Medulla oblongata (tissue), 1 donor: ENCODE data around the gene BABAM2.

ENCODE experiments used
- DNase-seq: peaks from one replicate; pipeline ENCODE4 v3.0.0-alpha.2; 2015; ENCODE audit errors: extremely low spot score

BABAM2 gene

DNA sequence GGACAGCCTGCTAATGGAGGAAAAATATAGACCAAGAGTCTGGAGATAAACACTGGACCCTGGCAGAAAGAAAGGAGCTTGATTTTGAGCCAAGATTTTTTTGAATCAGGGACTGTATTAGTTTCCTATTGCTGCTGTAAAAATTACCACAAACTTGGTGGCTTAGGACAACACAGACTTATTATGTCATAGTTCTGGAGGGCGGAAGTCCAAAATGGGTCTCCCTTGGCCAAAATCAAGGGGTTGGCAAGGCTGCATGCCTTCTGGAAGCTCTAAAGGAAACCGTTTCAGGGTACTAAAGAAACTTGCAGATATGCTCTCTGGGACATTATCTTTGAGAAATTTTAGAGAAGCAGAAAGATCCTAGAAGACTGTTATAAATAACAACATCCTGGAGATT, 140.1 kb downstream of the BABAM2 start:
- peak; percentile 20 for DNase-seq

DNA sequence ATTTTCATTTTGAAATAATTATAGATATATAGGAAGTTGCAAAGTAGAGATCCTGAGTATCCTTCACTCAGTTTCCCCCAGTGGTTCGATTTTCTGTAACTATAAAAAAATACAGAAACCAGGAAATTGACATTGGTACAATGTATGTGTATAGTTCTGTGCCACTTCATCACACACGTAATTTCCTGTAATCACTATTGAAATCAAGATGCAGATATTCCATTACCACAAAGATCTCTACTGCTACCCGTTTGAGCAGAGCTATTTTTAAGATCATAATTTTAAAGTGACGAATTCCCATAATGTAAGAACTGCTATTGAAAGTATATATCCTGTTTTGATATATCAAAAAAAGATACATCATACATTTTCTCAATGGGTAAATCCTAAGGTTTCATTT, 142.3 kb downstream of the BABAM2 start:
- DNase-seq: no peak

DNA sequence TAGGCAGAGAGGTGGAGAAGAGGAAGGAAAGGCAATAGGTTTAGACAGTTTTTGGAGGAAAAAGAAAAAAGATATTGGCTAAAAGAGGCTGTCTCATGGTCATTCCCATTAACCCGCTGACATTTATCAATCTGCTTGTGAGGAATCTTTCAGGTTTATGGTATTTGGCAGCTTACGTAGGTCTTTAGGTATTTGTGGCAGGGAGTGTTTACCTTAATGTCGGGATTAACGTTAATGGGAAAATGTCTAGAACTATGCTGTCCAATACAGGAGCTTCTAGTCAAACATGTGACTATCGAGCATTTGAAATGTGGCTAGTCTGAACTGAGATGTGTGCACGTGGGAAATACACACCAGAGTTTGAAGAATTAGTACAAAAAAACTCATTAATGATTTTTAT, 144.2 kb downstream of the BABAM2 start:
- DNase-seq: no peak

DNA sequence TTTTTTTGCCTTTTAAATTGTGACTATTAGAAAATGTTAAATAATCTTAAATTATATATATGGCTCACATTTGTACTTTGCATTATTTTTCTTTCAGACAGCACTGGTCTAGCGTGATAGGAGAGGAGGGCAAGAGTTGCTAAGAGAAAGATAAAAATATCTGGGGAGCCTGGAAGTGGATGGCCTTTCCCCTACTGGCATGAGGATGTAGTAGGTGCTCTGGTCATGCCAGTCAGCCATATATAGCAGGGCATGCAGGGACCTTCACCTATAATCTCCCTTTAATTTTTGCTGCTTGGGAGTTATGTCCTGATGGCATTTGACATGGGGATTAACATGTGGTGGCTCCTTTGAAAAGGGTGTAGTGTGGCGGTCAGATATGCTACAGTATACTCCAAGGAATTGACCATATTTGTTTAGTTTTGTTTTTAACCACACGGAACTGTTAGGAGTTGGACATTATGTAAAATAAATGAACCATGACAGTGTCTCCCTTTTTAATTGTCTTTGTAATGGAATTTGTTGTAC, 144.7 kb downstream of the BABAM2 start:
- DNase-seq: no peak

DNA sequence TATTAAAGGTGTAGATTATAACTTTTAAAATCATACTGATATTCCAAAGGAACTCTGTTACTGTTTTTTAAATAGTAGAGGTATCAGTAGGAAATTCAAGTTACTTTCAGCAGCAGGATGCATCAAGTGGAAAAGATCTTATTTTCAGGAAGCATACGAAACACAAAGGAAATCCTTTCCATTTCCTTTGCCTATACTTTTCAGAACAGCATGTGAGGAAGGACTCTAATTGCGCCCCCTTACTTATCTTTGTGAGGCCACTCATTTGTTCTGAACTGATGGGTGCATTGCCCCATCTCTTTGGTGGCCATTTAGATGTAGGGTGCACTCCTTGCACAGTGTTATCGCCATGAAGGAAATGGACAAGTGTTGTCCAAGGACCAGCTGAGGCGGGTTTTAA, 145.3 kb downstream of the BABAM2 start:
- DNase-seq: no peak

DNA sequence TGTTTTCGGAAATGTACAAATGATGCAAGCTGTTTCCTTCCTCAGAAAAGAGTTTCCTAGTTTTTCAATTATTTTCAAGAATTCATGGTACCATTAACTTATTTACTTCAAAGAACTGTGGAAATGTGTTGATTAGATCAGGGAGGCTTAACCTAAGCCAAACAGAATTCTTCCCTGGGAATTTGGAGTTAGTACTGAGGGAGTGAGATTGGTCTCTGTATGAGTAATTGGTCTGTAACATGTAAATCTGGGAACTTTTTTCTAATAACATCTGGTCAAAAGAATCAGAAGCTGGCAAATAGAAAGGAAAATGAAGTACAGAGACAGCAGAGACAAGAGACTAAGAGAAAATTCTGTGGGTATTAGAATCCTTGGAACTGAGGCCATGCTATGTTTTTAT, 145.8 kb downstream of the BABAM2 start:
- DNase-seq: no peak

DNA sequence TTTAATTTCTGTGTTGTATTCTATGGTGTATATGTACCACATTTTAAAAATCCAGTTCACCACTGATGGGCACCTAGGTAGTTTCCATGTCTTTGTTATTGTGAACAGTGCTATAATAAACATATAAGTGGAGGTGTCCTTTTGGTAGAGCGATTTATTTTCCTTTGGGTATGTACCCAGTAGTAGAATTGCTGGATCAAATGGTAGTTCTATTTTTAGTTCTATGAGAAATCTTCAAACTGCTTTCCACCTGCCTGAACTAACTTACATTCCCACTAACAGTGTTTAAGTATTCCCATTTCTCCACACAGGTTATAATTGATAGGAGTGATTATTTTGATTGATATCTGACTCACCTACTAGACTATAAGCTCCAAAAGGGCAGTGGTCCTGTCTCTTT, 148.2 kb downstream of the BABAM2 start:
- no peak for DNase-seq

DNA sequence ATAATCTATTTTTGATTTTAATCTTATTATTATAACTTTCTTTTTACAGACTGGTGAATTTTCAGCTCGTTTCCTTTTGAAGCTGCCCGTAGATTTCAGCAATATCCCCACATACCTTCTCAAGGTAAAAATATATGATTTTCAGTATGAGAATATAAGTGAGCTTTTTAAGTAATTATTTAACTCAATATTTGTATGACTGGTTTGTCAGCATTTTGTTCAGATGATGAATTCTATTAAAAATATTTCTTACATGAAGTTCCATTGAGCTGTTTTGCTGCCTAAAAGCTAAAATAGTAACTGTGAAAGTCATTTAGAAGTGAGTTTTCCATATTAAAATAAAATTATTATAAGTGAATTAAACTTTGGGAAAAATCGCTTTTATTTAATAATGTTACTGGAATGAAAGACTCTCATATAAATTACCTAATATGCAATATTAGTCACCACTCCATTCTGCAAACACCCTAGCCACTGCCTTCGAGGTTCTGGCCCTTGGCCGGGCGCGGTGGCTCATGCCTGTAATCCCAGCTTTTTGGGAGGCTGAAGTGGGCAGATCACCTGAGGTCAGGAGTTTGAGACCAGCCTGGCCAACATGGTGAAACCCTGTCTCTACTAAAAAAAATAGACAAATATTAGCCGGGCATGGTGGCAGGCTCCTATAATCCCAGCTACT, 155.3 kb downstream of the BABAM2 start:
- DNase-seq: no peak

DNA sequence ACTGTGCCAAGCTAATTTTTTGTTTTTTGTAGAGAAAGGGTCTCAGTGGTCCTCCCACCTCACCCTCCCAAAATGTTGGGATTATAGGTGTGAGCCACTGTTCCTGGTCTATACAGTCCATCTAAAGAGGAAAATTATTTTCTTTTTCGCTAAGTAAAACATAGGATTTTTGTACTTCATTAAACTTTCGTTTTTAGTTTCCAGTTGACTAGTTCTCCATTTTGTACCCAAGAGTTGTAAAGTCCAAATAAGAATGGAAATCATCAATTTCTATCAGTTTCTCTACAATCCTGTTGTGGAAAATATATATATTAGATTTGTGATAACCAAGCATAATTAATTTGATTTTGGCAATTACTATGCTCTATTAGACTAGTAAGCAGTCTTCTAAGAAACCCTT, 156.4 kb downstream of the BABAM2 start:
- no peak for DNase-seq

DNA sequence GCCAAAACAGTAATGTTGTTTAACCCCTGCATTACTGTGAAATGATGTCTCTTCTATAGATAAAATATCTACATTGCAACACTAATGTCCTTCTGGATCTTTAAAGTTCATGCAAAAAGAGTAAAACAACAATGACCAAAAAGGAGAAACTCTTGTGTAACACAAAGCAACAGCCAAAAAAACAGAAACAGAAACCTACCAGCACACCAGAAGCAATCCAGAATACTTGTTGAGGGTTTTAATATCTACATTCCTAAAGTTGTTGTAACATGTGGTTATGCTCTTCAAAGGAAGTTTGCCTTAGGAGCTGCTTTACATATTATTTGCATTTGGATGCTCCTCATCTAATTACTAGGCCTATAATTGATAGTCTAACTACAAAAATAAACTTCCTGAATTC, 157.2 kb downstream of the BABAM2 start:
- no peak for DNase-seq

DNA sequence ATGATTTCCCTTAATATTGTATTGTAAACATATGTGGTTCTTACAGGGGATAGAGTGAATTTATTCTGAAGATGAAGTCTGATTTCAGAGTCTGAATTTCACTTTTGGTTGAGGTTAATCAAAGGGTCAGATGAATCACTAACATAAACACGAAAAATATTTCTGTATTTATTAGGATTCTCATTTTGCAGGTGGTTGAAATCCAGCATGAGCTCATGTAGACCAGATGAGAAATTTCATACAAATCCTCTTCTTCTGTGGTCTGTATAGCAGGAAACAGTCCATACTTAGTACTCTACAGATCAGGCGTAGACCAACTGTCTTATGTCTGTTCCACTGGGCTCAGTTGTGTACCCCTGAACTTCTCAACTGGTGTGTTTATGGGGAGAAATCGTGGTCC, 157.8 kb downstream of the BABAM2 start:
- no peak for DNase-seq

DNA sequence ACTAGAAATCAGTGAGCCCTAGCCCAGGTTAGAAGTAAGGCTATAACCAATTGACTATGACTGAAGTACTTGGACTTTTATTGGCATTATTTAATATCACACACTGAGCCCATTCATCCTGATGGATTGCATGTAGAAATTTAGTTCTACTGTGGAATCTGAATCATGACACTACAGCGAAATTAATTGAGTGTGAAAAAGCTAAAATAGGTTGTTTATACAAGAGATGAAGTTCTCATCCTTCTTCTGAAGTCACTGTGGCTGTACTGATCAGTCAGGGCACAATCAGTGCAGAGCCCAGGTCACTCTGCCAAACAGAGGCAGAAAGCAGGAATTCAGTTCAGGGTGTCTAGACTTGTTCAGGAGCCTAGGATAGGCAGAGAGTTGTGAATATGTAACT, 158.9 kb downstream of the BABAM2 start:
- no peak for DNase-seq

DNA sequence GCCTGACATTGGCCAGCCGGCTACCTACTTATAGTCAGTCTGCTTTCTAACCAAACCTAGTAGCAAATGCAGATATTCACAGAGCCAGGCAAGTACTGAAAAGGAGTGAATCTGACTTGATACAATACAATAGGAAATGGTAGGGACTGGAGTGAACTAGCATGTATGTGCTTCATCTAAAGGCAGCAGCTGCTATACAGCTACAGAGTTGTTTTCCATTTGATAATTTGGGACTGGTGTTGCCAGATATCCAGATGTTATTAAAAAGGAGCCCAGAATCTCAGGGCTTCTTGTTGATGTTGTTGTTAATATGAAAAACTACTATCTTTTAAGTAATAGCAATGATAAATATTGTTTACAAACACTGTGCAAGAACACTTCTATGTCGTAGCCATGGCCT, 159.4 kb downstream of the BABAM2 start:
- DNase-seq: no peak

DNA sequence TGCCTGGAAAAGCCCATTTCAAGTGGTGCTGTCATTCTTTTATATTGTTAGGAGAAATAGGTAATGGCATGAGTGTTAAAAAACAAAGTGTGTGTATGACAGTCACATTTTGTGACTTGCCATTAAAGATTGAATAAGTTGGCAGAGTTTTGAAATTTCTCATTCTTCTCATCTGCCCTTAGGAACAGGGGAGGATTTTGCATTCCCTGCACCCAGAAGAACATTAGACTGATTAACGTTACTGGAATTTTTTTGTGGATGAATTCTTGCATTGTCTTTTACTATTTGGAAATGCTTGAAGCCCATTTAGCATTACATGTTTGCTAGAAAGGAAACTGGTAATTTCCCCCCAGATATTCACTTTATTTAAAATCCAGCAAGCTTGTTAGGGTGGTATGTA, 162.2 kb downstream of the BABAM2 start:
- no peak for DNase-seq

DNA sequence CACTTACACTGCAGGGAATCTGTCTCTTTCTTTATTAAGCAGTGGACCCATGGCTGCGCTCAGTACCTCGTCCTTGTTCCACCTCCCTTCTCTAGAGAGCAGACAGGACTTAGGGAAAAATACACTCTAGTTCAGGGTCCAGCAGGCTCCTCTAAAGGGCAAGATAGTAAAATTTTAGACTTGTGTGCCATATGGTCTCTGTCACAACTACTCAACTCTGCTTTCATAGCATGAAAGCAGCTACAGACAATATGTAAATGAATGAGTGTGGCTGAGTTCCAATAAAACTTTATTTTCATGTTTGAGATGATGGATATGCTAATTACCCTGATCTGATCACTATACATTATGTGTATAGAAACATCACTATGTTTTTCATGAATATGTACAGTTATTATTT, 163.1 kb downstream of the BABAM2 start:
- DNase-seq: no peak

DNA sequence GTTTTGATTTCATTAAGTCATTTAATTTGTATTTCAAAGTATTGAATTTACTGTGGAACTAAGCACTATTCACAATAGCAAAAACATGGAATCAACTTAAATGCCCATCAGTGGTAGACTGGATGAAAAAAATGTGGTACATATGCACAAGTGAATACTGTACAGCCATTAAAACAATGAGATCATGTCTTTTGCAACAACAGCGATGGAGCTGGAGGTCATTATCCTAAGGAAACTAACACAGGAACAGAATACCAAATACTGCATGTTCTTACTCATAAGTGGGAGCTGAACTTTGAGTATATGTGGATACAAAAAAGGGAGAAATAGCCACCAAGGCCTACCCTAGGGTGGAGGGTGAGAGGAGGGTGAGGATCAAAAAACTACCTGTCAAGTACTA, 164.4 kb downstream of the BABAM2 start:
- no peak for DNase-seq

DNA sequence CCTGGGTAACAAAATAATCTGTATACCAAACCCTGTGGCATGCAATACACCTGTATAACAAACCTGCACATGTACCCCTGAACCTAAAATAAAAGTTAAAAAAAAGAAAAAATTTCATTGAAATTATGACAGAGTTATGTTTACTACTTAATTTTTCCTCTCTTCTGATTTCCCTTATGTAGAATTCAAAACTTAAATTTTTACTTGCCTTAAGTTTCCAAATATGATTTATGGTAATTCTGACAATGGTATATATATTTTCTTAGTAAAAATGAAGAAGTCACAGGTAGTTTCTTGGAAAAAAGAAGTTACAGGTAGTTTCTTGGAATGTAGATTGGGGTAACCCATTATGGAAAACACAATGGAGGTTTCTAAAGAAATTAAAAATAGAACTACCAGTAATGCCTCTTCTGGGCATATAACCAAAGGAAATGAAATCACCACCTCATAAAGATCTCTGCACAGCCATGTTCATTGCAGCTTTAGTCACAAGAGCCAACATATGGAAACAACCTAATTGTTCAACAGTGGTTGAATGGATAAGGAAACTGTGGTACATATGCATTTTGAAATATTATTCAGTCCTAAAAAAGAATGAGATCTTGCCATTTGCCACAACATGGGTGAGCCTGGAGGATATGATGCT, 164.9 kb downstream of the BABAM2 start:
- DNase-seq: no peak

DNA sequence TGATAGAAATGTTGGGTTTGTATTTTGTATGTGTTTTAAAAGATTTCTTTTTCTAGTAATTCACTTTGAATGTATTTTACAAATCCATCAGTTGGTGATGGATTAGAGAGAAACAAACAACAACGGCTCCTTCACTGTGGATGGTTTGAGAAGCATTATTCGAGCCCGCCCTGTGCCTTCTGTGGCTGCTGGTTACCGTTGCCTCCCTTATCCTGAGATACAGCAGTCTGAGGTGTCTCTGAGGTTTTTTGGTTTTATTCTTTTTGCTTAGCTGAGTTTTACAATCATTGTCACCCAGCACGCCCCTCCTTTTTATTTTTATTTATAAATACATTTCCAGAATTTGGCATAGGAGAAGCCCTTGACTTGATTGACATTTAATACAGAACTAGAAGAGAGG, 168.3 kb downstream of the BABAM2 start:
- no peak for DNase-seq

DNA sequence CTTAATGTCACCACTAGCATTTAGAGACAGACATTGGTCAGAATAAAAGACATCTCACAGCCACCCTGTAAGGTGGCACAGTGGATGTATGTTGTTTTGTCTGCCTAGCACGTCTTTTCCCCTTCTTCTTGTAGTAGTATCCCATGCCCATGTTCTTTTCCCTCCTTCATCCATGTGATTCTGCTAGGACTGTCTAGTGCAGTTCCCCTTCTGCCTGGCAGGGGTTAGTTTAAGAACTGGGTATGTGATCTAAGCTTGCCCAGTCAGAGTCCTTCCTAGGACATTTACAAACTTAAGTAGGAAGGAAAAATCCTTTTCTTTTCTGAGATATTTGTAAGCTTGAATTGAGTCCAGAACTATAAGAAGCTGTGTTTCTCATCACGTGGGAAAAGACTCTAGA, 172.3 kb downstream of the BABAM2 start:
- DNase-seq: no peak

DNA sequence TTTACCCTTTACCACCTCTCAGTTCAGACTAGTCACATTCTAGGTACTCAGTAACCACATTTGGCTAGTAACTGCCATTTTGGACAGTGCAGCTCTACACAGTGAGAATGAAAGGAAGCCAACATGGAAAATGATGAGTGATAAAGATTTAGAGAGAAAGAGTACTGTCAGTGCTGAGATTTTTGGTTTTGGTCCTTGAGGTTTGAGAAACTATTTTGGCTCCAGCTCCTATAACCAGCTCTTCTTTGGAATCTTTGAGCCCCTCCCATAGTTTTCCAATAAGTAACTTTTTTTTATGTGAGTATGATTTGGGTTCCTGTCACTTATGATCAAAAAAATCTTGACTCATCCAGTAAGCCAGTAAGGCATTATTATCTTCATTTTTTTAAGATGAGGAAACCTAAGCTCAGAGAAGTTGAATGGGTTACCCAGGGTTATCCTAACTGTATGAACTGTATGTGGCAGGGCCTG, 173.0 kb downstream of the BABAM2 start:
- DNase-seq: no peak

DNA sequence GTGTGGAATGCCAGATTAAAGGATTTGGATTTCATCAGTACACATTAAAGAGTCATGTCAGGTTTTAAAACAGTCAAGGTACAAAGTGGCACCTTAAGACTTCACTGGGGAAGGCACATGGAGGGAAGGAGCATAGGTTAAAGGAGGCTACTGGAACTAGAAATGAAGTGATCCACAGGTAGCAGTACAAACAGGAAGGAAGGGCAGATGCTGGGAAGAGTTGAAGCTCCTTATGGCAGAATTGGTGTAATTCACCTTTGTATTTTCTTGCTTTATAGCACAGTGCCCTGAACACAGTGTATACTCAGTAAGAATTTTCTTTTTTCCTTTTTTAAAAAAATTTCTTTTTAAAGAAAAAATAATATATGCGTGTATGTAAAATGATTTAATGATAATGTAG, 177.1 kb downstream of the BABAM2 start:
- DNase-seq: no peak

DNA sequence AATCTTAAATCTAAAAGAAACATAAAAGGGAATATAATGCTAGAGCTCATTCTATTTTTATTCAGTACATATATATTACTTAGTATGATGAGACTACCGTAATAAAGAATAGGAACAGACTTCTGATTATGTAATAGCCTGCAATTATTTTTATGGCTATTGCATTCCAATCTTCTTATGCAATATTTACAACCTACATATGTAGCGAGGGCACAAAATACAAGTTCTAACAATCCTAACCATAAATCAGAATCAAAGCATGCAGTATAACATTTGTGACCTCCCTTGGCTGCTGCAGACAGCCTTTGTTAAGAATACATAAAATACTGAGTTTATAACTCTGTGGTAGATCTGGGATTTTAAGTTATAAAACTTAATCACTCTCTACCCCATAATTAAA, 177.6 kb downstream of the BABAM2 start:
- no peak for DNase-seq

DNA sequence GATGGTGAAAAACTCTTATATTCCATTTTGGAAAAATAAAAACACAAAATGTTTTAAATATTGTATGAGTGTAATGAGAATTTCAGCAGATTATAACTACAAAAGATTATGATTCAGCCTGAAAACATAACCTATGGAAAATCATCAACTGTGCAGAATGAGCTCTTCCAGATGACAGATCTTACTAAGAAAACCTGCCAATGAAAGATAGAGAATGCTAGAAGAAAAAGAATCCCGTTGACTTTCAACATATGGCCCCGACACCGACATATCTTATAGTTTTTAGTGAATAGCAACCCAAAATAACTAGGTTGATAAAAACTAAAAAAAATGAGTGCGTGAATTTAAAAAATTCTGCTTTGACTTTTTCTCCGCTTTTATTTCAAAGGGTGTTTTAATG, 178.0 kb downstream of the BABAM2 start:
- DNase-seq: no peak

DNA sequence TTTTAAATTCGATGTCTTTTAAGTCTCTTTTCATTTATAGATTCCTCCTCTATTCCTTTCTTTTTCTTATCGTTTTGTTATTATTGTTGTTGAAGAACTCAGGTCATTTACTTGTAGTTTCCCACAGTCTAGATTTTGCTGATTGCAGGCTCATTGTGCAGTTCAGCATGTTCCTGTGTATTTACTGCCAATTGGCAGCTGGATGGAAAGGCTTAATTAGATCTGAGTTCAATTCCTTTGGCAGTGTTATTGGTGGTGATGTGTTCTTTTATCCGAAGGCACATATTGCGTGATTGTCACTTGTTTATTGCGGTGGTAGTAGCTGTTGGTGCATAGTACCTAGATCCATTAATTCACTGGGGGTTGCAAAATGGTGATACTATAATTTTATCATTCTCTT, 180.7 kb downstream of the BABAM2 start:
- DNase-seq: no peak
